Activated CD4-positive, alpha-beta T cell treated with anti-CD3 and anti-CD28 coated beads, Interleukin-2, amount 50 U/mL, for 4 hours (primary cell): ENCODE results near the gene SPIN2B.
"Not testable (repeated sequence)": the region's sequence is repeated elsewhere in the genome, so short reads cannot be mapped to it uniquely, and the experiment has no call there.

Source experiments
- DNase-seq, 2 experiments: peaks; one replicate each; pipeline ENCODE4 v3.0.0-alpha.2; 2020

The SPIN2B gene

DNA sequence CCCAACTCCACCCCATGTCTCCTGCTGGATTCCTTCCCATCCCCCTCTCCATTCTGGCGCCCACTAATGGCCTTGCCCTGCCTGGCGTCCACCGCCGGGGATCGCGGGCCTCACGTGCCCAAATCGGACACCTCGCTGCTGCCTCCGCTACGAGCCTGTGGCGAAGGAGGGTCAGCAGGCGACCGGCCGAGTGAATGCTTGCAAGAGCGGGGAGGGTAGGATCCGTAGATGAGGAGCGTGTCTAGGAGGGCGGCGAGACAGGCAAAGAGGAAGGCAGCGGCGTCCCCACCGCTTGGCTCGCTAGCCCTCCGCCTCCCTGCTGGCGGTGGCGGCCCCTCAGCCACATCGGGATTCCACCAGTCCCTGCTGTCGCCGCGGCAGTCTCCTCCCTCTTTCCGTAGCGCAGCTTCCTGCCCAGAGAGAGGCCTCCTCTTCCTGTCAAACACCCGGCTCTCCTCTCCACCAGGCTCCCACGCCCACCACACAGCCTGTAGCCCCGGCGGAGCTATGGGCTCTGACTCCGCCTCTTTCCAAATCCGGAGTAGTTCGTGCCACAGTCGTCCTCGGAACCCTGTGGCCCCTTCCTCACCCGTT, at the start of gene SPIN2B:
Gene SPIN2B (minus strand): TSS at position 387 of the 594 bp plus-strand sequence.
- DNase-seq = peak; percentile 66 to 74

DNA sequence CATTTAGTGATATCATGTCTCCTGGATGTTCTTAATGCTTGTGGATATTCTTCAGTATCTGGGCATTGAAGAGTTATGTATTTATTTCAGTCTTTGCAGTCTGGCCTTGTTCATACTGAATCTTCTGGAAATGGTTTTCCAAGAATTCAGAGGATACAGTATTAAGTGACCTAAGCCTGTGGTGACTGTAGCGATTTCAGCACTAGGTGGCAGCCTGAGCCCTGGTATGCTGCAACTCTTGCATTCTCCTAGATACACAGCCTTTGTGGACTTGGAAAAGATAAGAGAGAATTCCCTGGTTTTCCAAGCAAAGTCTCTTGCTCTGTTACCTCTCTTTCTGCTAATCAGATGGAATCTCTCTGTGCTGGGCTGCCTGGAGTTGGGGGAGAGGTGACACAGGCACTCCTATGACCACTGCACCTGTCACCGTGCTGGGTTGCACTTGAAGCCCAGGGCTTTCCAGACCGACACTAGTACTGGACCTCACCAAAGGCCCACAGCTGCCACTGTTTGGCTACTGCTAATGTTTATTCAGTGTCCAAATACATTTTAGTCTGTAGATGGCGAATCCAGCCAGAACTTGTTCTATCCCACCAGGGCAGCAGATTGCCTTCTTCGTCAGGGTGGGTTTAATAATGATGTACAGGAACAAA, 35.2 kb upstream of the SPIN2B start:
- DNase-seq = no peak

DNA sequence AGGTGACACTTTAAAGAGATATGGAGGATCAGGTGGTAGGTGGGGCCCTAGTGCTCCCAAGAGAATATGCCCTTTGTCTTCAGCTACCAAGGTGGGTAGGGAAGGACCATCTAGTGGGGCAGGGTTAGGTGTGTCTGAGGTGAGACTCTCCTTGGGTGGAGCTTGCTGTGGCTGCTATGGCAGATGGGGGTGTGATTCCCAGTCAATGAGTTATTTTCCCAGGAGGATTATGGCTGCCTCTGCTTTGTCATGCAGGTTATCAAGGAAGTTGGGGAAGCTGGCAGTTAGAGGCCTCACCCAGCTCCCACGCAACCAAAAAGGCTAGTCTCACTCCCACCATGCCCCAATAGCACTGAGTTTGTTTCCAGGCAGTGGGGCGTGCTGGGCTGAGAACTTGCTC, 33.8 kb upstream of the SPIN2B start:
- DNase-seq = no peak

DNA sequence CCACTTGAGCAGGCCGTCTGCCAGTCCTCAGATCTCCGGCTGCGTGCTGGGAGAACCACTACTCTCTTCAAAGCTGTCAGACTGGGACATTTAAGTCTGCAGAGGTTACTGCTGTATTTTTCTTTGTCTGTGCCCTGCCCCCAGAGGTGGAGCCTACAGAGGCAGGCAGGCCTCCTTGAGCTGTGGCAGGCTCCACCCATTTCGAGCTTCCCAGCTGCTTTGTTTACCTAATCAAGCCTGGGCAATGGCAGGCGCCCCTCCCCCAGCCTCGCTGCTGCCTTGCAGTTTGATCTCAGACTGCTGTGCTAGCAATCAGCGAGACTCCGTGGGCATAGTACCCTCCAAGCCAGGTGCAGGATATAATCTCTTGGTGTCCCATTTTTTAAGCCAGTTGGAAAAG, 30.9 kb upstream of the SPIN2B start:
- not testable (repeated sequence) for DNase-seq

GRCh38 chrX:57138674-57139073, 17.3 kb upstream of the SPIN2B start:
- no peak for DNase-seq

GRCh38 chrX:57137501-57137900, 16.2 kb upstream of the SPIN2B start:
- DNase-seq = no peak

- not testable (repeated sequence) for DNase-seq
These were observed 15.7 kb upstream of the SPIN2B start, which contains the start of gene SPIN2A for GRCh38 chrX:57137073-57137472. TSS of gene SPIN2A (minus strand) at chrX:57137397. CDS start at chrX:57136597, 800 bp downstream.

- not testable (repeated sequence) for DNase-seq
These were observed 15.2 kb upstream of the SPIN2B start for GRCh38 chrX:57136589-57136988.

- no peak for DNase-seq
These were observed 13.9 kb upstream of the SPIN2B start for GRCh38 chrX:57135287-57135686.

DNA sequence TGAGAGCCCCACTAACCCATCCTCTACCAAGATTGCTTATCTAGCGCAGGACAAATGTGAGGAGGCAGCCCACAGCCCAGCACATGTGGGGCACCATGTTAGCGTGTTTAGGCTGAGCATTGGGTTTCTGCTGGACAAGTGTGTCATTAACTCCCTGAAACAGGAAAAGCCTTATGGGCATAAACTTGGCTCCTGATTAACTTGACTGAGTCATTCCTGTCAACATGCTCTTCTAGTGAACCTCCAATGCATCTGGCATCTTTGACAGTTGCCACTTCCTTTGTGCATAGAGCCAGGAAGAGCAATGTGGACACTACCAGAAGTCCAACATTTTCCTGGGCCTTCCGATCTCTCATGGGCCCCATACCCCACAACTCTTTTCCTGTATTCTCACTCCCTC, 13.4 kb upstream of the SPIN2B start:
- DNase-seq = no peak

GRCh38 chrX:57133706-57134105, 12.4 kb upstream of the SPIN2B start:
- no peak for DNase-seq

- not testable (repeated sequence) for DNase-seq
These were observed 11.9 kb upstream of the SPIN2B start for GRCh38 chrX:57133284-57133683.

- no peak for DNase-seq
These were observed 10.7 kb upstream of the SPIN2B start for GRCh38 chrX:57132046-57132445.

- no peak for DNase-seq
These were observed 468 bp upstream of the SPIN2B start for GRCh38 chrX:57121816-57122215.

- not testable (repeated sequence) for DNase-seq
These were observed 658 bp downstream of the SPIN2B start for GRCh38 chrX:57120619-57121161.

- no peak for DNase-seq
These were observed 1.9 kb downstream of the SPIN2B start for GRCh38 chrX:57119416-57119815.

GRCh38 chrX:57117566-57117965, 3.8 kb downstream of the SPIN2B start:
- not testable (repeated sequence) for DNase-seq

DNA sequence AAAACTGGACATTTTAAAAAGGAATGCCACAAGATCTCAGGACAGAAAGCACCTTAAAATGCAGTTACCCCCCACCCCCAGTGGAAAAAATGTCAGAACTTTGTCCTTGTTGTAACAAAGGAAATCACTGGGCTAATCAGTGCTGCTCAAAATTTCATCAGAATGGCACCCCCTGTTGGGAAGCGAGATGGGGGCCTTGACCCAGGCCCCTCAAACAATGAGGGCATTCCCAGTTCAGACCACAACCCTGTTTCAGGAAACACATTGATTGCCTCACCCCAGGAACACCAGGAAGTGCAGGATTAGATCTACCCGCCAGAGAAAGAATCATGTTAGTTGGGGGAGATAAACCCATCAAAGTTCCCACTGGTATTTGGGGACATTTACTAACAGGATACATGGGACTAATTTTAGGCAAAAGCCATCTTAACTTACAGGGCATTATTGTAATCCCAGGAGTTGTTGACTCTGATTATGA, 16.4 kb downstream of the SPIN2B start:
- DNase-seq = no peak

DNA sequence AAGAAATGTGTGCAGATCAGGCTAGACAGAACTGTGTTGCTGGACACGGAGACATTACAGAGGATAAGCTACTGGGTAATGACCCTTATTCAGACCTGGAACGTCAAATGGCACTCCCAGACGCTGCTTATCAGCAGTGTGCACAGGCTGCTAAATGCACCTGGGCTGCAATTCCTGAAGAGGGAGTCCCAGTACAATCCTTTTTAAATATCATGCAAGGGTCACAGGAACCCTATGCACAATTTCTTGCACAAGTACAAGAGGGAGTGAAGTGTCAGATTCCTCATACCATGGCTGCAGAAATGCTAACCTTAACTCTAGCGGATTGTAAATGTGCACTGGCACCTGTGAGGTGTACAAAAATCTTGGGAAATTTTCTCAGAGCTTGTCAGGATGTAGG, 16.9 kb downstream of the SPIN2B start:
- DNase-seq = no peak

- DNase-seq = no peak
These were observed 17.9 kb downstream of the SPIN2B start for GRCh38 chrX:57103489-57103888.

DNA sequence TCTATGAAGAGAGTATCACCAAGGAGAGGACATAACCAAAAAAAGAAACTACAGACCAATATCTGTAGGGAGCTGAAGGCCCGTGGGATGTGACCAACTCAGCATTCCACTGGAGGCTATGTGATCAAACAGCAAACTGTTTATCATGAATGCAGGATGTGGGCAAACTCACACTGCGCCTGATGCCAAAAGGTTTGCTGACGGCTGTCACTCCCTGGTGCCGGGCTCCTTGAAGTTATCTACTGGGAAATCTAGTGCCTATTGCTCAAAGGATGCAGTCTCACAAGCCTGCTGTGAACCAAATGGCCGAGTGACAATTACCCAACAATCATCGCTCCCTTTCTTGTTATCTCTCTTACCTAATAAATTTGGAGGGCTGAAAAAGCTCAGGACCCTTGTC, 18.4 kb downstream of the SPIN2B start:
- DNase-seq = not testable (repeated sequence)

- DNase-seq = no peak
These were observed 38.2 kb downstream of the SPIN2B start for GRCh38 chrX:57083143-57083542.

DNA sequence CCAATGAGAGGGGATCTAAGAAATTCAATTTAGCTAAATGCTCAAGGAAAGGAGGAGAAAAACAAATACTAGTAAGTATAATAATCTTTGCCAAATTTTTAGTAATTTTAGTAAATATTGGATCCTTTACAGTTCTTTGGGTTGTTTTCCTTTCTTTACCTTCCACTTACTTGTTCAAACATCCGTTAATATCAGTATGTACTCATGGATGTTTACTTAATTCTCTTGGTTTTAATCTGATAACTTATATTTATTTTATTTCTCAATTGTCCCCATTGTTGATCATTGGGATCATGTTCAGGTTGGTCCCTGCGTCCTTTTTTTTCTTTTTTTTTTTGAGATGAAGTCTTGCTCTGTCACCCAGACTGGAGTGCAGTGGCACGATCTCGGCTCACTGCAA, 46.9 kb downstream of the SPIN2B start:
- no peak for DNase-seq
